ENCODE data around the gene TIMM8B. TPM values are rescaled to one million over a fixed set of nuclear protein-coding genes. Genes with fewer than 3 reads are reported as not detected.

The TIMM8B gene
- total RNA-seq, 2 donors from 2014 or later, result 7.5 to 9.6 TPM

GRCh38 chr11:112128483-112129121 lies 42.0 kb upstream of the TIMM8B start:
- Histone ChIP-seq H3K27me3 (no peaks in the 10 kb centered on the region), H3K27ac (no peak overlapping the region), H3K4me3 (no peak overlapping the region), H3K36me3 (replicated peaks in 1 of 2; ENCODE audit: insufficient read depth in 1 of 2, low read depth in 2 of 2) (no peaks in the 10 kb centered on the region), H3K9me3 (no peaks in the 10 kb centered on the region), H3K4me1 (no peaks in the 10 kb centered on the region)
- WGBS, 2 donors, result 56 to 82% methylated on average over 2 to 3 of the region's 3 CpGs
- TF ChIP-seq, protein P1, sequence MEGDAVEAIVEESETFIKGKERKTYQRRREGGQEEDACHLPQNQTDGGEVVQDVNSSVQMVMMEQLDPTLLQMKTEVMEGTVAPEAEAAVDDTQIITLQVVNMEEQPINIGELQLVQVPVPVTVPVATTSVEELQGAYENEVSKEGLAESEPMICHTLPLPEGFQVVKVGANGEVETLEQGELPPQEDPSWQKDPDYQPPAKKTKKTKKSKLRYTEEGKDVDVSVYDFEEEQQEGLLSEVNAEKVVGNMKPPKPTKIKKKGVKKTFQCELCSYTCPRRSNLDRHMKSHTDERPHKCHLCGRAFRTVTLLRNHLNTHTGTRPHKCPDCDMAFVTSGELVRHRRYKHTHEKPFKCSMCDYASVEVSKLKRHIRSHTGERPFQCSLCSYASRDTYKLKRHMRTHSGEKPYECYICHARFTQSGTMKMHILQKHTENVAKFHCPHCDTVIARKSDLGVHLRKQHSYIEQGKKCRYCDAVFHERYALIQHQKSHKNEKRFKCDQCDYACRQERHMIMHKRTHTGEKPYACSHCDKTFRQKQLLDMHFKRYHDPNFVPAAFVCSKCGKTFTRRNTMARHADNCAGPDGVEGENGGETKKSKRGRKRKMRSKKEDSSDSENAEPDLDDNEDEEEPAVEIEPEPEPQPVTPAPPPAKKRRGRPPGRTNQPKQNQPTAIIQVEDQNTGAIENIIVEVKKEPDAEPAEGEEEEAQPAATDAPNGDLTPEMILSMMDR (IDR thresholded peaks at IDR 0.05), result no peak
- TF ChIP-seq POLR2A (IDR thresholded peaks at IDR 0.05), result no peak
- ATAC-seq (no peak), DNase-seq (peak in 3 of 4 donors; percentile 21 to 46 (median 43))
- intact Hi-C loops (cut with DNase I), result no loop called here

DNA sequence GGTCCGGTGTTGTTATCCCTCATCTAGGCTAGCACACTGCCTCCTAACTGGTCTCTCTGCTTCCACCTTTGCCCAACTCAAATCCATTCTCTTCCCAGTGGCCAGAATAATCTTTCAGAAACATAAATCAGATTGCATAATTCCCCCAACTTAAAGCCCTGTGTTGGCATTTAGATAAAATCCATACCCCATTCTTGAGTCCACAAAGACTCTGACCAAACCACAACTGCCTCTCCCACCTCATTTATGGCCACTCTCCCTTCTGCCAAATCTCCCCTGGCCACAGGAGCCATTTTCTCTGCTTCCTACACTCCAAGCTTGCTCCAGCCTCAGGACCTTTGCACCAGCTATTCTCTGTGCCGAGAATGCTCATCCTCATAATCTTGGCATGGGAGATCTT lies 40.5 kb upstream of the TIMM8B start:
- WGBS, 2 donors, result 96 to 100% methylated on average over 2 of the region's 2 CpGs
- intact Hi-C loops (cut with DNase I), result no loop called here
- ATAC-seq, result no peak

DNA sequence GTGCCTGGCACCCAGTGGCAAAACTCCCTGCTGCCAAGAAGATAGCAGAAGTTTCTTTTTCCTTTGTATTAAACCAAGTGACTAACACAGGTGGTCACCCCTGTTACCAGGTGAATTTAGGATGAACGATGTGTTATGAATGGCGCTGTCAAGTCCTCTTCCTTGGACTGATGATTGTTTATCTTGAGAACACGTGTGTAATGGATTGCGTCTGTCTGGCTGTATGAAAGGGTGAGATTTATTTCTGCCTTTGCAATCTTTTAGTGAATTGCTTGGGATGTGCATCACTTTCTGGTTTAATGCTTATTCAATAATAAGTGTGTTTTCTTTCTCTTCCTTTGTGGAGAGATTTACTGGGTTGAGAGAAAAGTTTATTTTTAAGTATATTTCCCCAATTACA lies 36.6 kb upstream of the TIMM8B start:
- ATAC-seq (no peak), DNase-seq (no peak)
- Histone ChIP-seq H3K4me1 (no peaks in the 10 kb centered on the region), H3K36me3 (replicated peaks in 1 of 2; ENCODE audit: insufficient read depth in 1 of 2, low read depth in 2 of 2) (no peaks in the 10 kb centered on the region), H3K27ac (no peak overlapping the region), H3K4me3 (no peak overlapping the region), H3K27me3 (no peaks in the 10 kb centered on the region), H3K9me3 (no peaks in the 10 kb centered on the region)
- WGBS, 2 donors, result 81 to 82% methylated on average over 4 of the region's 4 CpGs
- no peak for TF ChIP-seq POLR2A (IDR thresholded peaks at IDR 0.05)
- TF ChIP-seq, protein P1 (IDR thresholded peaks at IDR 0.05), result no peak
- intact Hi-C loops (cut with DNase I), result no loop called here

More for the DNA sequence above, 40.5 kb upstream of the TIMM8B start:
- Histone ChIP-seq H3K27ac (no peak overlapping the region), H3K9me3 (no peaks in the 10 kb centered on the region), H3K4me1 (no peaks in the 10 kb centered on the region), H3K27me3 (no peaks in the 10 kb centered on the region), H3K36me3 (replicated peaks in 1 of 2; ENCODE audit: insufficient read depth in 1 of 2, low read depth in 2 of 2) (no peaks in the 10 kb centered on the region), H3K4me3 (no peak overlapping the region)
- TF ChIP-seq POLR2A (IDR thresholded peaks at IDR 0.05), result no peak
- TF ChIP-seq, protein P1 (IDR thresholded peaks at IDR 0.05), result no peak
- DNase-seq, result no peak

DNA sequence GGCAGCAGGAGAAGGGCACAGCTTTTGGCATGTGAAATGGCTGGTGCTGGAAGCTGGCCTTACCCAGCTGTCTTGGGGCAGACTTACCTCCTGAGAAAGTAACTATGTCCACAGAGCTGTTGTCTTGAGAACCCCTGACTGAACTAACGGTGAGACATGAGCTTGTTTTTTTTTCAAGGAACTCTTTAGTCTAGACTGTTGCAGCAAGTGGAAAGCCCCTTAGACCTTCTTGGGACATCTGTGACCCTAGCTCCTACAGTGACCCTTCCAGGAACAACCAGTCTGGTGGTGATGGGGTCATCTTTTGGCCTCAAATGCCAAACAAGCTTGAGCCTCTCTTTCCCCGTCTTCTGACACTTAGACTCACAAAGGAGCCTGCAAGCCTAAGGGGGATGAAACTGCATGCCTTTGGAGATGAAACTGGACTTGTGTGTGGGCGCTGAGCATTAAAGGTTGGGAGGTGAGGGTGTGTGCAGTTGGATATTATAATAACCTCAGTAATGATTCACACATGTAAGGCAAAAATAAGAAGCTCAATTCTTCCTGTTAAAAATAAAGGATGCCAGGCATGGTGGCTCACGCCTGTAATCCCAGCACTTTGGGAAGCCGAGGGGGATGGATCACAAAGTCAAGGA lies 35.5 kb upstream of the TIMM8B start:
- H3K27me3 ChIP-seq, result no peaks in the 10 kb centered on the region
- H3K36me3 ChIP-seq (replicated peaks in 1 of 2; ENCODE audit: insufficient read depth in 1 of 2, low read depth in 2 of 2), result no peaks in the 10 kb centered on the region
- intact Hi-C loops (cut with DNase I), result no loop called here
- TF ChIP-seq POLR2A (IDR thresholded peaks at IDR 0.05), result no peak
- TF ChIP-seq, protein P1 (IDR thresholded peaks at IDR 0.05), result no peak
- WGBS, 2 donors, result 85 to 91% methylated on average over 5 of the region's 5 CpGs
- H3K4me1 ChIP-seq, result no peaks in the 10 kb centered on the region
- no peak overlapping the region for H3K4me3 ChIP-seq
- H3K27ac ChIP-seq, result no peak overlapping the region
- no peak for DNase-seq
- no peaks in the 10 kb centered on the region for H3K9me3 ChIP-seq
- no peak for ATAC-seq
